IPS-NIHi11 (cell line): ENCODE measurements around the gene METTL17.
"Not testable (repeated sequence)": the region's sequence is repeated elsewhere in the genome, so short reads cannot be mapped to it uniquely, and the experiment has no call there.

ENCODE experiments used
- DNase-seq: peaks from one replicate; pipeline ENCODE4 v3.0.0; 2012; ENCODE audit warnings: mixed read lengths, low spot score

METTL17 gene

GRCh38 chr14:21024585-21025370 lies 35.0 kb downstream of the METTL17 start, which contains the start of gene NDRG2:
NDRG2 (minus strand) TSS chr14:21025061; CDS start chr14:21023315, 1,746 bp downstream.
- peak; percentile 98 for DNase-seq

- DNase-seq, result peak; percentile 77
Measured at GRCh38 chr14:21025371-21026273, 35.8 kb downstream of the METTL17 start.

GRCh38 chr14:21026274-21026987 lies 36.7 kb downstream of the METTL17 start:
- peak; percentile 46 for DNase-seq

- DNase-seq, result peak; percentile 31
Measured at GRCh38 chr14:21026988-21027315, 37.2 kb downstream of the METTL17 start.

GRCh38 chr14:21029917-21030316 lies 40.1 kb downstream of the METTL17 start, which contains the start of gene TPPP2:
TPPP2 (plus strand) TSS chr14:21030217; CDS start chr14:21030582, 365 bp downstream.
- no peak for DNase-seq

- no peak for DNase-seq
Measured at GRCh38 chr14:21030531-21030930, 40.8 kb downstream of the METTL17 start.

- DNase-seq, result no peak
Measured at GRCh38 chr14:21032326-21033132, 42.7 kb downstream of the METTL17 start.

GRCh38 chr14:21033133-21033698 lies 43.4 kb downstream of the METTL17 start:
- no peak for DNase-seq

- DNase-seq, result no peak
Measured at GRCh38 chr14:21034707-21035106, 44.9 kb downstream of the METTL17 start, which contains the start of gene RNASE13. RNASE13 (minus strand) TSS chr14:21034807; CDS start chr14:21034288, 519 bp downstream.

GRCh38 chr14:21036751-21037150 lies 47.0 kb downstream of the METTL17 start:
- no peak for DNase-seq

GRCh38 chr14:21037156-21037555 lies 47.4 kb downstream of the METTL17 start:
- no peak for DNase-seq

GRCh38 chr14:21038441-21039422 lies 49.0 kb downstream of the METTL17 start:
- peak; percentile 54 for DNase-seq

- peak; percentile 73 for DNase-seq
Measured at GRCh38 chr14:21039585-21040369, 50.0 kb downstream of the METTL17 start.

GRCh38 chr14:21040370-21040925 lies 50.7 kb downstream of the METTL17 start:
- DNase-seq, result no peak

- not testable (repeated sequence) for DNase-seq
Measured at GRCh38 chr14:21040941-21041340, 51.2 kb downstream of the METTL17 start.

GRCh38 chr14:21041676-21042433 lies 52.1 kb downstream of the METTL17 start, which contains the start of gene RNASE7:
RNASE7 (plus strand) TSS chr14:21042362; CDS start chr14:21042993, 631 bp downstream.
- no peak for DNase-seq

GRCh38 chr14:21042918-21043317 lies 53.1 kb downstream of the METTL17 start:
- no peak for DNase-seq
